ENCODE measurements around the gene PHF20. TPM values are rescaled to one million over a fixed set of nuclear protein-coding genes. Genes with fewer than 3 reads are reported as not detected.

Gene PHF20
- total RNA-seq, 4 donors from 2014 or later, result 16.1 to 92.4 (median 29.3) TPM

DNA sequence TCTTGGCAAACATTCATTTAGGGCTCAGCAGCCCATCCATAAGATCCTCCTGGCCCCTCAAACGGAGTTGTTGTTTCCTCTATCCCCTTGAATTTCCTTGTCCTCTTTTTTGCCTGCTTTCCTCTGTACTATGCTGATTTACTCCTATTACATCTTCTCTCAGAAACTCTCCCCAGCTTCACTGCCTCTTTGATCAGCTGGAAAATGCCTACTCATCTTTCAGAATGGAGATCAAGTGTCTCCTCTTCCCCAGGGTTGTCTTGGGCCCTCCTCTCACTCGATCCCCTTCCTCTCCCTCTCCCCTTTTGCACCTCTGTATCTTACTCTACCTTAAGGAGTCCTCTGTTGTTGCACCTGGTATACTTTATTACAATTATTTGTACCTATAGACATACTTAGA is 60.2 kb downstream of the PHF20 start:
- DNase-seq, result no peak
- H3K27me3 ChIP-seq, result no peaks in the 10 kb centered on the region
- TF ChIP-seq, protein P1, sequence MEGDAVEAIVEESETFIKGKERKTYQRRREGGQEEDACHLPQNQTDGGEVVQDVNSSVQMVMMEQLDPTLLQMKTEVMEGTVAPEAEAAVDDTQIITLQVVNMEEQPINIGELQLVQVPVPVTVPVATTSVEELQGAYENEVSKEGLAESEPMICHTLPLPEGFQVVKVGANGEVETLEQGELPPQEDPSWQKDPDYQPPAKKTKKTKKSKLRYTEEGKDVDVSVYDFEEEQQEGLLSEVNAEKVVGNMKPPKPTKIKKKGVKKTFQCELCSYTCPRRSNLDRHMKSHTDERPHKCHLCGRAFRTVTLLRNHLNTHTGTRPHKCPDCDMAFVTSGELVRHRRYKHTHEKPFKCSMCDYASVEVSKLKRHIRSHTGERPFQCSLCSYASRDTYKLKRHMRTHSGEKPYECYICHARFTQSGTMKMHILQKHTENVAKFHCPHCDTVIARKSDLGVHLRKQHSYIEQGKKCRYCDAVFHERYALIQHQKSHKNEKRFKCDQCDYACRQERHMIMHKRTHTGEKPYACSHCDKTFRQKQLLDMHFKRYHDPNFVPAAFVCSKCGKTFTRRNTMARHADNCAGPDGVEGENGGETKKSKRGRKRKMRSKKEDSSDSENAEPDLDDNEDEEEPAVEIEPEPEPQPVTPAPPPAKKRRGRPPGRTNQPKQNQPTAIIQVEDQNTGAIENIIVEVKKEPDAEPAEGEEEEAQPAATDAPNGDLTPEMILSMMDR (IDR thresholded peaks at IDR 0.05), result no peak
- TF ChIP-seq POLR2A (IDR thresholded peaks at IDR 0.05), result no peak

DNA sequence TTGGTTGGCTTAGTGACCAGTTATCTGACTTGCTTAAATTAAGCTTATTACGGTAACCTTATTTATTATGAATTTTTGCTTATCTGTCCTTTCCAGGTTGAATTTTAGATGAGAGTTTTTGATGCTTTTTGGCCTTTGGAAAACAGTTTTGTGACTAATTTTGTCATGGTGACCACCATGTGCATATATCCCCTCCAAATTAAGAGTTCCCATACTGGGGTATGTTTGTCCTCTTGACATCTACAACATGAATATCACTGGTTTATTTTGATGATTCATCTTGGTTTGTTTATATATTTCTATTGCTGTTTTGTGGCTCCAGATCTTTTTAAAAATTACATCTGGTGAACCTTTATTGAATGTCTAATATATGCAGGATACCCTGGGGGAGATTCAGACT is 61.4 kb downstream of the PHF20 start:
- no peaks in the 10 kb centered on the region for H3K9me3 ChIP-seq
- H3K27ac ChIP-seq, result no peak overlapping the region
- H3K36me3 ChIP-seq, result no peaks in the 10 kb centered on the region
- no peak overlapping the region for H3K4me3 ChIP-seq
- no peaks in the 10 kb centered on the region for H3K4me1 ChIP-seq
- DNase-seq, result no peak
- TF ChIP-seq, protein P1 (IDR thresholded peaks at IDR 0.05), result no peak
- no peak for TF ChIP-seq POLR2A (IDR thresholded peaks at IDR 0.05)
- no peaks in the 10 kb centered on the region for H3K27me3 ChIP-seq

More for the DNA sequence above, 60.2 kb downstream of the PHF20 start:
- Histone ChIP-seq H3K4me1 (no peaks in the 10 kb centered on the region), H3K36me3 (no peaks in the 10 kb centered on the region), H3K9me3 (no peaks in the 10 kb centered on the region), H3K4me3 (no peak overlapping the region), H3K27ac (no peak overlapping the region)

DNA sequence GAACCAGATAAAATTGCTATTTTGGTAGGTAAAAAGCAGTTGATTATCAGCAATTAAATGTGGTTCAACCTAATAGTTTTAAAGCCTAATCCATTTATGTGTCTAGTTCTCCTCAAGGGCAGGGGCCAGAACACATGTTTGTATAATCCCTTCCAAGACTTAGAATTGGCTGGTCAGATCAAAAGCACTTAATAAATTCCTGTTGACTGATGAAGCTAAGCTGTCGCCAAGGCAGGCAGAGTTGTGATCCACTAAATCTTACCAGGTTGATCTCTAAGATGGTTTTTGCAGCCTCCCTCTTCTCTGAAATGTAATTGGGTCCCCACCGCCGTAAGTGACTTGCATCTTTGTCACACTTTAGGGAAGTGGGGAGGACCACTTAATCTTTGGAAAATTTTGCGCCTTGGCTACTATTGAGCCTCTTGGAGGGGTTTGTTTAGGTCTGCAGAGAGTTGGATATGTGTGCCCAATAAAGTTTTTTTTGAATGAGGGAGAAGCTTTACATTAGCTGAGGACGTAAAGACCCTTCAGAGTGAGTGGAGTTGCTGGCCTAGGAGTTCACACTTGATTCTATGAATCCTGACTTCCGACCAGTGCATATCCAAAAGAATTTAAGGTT is 65.9 kb downstream of the PHF20 start:
- no peaks in the 10 kb centered on the region for H3K9me3 ChIP-seq
- no peak for TF ChIP-seq POLR2A (IDR thresholded peaks at IDR 0.05)
- no peak for DNase-seq
- H3K4me3 ChIP-seq, result no peak overlapping the region
- no peak overlapping the region for H3K27ac ChIP-seq
- H3K4me1 ChIP-seq, result no peaks in the 10 kb centered on the region
- H3K36me3 ChIP-seq, result peaks cover 0 to 4% (median 0%) of the 10 kb centered on the region in 3 donors
- no peaks in the 10 kb centered on the region for H3K27me3 ChIP-seq

DNA sequence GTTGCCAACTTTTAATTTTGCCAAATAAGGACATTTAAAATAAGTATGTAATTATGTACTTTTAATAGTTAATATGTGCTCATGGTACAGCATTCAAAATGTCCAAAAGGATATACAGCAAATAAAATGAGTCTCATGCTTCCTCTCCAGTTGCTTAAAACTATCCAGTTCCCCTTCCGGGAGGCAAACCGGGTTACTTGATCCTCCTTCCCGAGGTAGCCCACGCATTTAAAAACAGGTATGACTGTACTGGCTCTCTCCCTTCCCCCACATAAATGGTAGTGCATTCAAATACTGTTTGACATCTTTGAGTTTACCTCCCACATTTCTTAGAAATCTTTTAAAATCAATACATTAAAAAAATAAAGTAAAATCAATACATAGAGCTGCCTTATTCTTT is 66.4 kb downstream of the PHF20 start:
- no peak overlapping the region for H3K4me3 ChIP-seq
- H3K4me1 ChIP-seq, result no peaks in the 10 kb centered on the region
- no peaks in the 10 kb centered on the region for H3K27me3 ChIP-seq
- no peak for TF ChIP-seq POLR2A (IDR thresholded peaks at IDR 0.05)
- TF ChIP-seq, protein P1 (IDR thresholded peaks at IDR 0.05), result no peak
- peaks cover 0 to 9% (median 0%) of the 10 kb centered on the region in 3 donors for H3K36me3 ChIP-seq
- no peaks in the 10 kb centered on the region for H3K9me3 ChIP-seq
- no peak overlapping the region for H3K27ac ChIP-seq
- DNase-seq, result no peak

DNA sequence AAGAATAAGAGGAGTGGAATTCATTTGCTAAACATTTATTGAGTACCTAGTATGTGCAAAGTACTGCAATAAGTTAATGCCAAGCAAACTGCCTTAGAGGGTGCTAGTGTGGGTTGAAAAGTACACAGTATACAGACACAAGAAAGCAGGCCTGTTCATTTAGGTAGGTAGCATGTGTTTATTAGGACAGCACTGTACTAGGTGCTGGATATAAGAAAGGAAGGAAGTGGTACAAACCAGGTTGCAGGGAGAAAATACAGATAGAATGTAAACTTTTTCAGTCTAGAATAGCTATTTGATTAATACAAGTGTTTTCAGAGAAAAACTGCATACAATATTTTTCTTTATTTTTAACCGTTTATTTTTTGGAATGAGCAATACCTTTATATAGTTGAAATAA is 68.1 kb downstream of the PHF20 start:
- no peak overlapping the region for H3K4me3 ChIP-seq
- TF ChIP-seq, protein P1 (IDR thresholded peaks at IDR 0.05), result no peak
- TF ChIP-seq POLR2A (IDR thresholded peaks at IDR 0.05), result no peak
- H3K27me3 ChIP-seq, result no peaks in the 10 kb centered on the region
- no peaks in the 10 kb centered on the region for H3K4me1 ChIP-seq
- peaks cover 0 to 6% (median 2%) of the 10 kb centered on the region in 4 donors for H3K9me3 ChIP-seq
- peaks cover 0 to 22% (median 0%) of the 10 kb centered on the region in 3 donors for H3K36me3 ChIP-seq
- H3K27ac ChIP-seq, result no peak overlapping the region
- DNase-seq, result no peak

DNA sequence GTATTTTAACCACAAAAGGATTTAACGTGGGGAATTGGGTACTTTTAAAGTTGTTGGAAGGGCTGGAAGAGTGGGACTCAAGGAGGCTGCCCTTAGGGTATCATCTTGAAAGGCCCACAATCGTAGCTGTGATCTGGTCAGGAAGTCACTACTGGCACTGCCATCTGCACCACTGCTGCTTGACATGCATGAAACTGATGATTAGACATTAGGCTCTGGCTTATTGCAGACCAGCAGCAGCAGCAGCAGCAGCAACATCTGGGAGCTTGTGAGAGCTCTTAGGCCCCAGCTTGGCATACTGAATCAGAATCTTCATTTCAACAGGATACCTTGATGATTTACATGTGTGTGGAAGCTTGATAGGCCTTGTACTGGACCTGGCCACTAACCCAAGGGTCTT is 68.6 kb downstream of the PHF20 start:
- TF ChIP-seq, protein P1 (IDR thresholded peaks at IDR 0.05), result no peak
- no peak for TF ChIP-seq POLR2A (IDR thresholded peaks at IDR 0.05)
- Histone ChIP-seq H3K4me3 (no peak overlapping the region), H3K9me3 (peaks cover 0 to 6% (median 2%) of the 10 kb centered on the region in 4 donors), H3K27me3 (no peaks in the 10 kb centered on the region), H3K27ac (no peak overlapping the region), H3K4me1 (no peaks in the 10 kb centered on the region), H3K36me3 (peaks cover 0 to 27% (median 0%) of the 10 kb centered on the region in 3 donors)
- DNase-seq, result no peak
